Measurements from ENCODE around the gene SLC4A8.

DNA sequence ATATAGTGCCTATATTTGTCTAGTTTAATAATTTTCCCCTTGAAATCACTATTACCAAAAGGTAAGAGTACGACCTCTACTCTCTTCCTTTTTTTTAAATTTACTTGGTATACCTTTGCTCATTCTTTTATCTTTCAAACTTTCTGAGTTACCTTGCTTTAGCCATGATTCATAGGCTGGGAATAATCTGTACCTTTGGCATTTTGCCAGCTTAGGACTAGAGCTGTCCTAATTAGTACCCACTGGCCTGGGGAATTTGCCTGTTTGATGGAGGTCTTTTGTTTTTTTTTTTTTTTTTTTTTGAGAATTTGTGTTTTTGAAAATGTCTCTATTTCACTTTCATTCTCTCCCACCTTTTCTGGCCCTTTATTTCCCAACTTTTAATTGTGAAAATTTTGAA is 8.7 kb upstream of the SLC4A8 start:
- TF ChIP-seq TAF1 (IDR thresholded peaks at IDR 0.05; ENCODE audit: low read depth) (no peak), EGR1 (IDR thresholded peaks at IDR 0.05) (no peak), CEBPB (IDR thresholded peaks at IDR 0.05) (no peak), EP300 (IDR thresholded peaks at IDR 0.05; ENCODE audit: borderline replicate concordance) (no peak), TEAD4 (IDR thresholded peaks at IDR 0.05) (no peak), YY1 (IDR thresholded peaks at IDR 0.05; ENCODE audit: low read depth) (no peak)
- TF ChIP-seq, protein P1, sequence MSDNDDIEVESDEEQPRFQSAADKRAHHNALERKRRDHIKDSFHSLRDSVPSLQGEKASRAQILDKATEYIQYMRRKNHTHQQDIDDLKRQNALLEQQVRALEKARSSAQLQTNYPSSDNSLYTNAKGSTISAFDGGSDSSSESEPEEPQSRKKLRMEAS (IDR thresholded peaks at IDR 0.05): no peak
- TF ChIP-seq, protein P2, sequence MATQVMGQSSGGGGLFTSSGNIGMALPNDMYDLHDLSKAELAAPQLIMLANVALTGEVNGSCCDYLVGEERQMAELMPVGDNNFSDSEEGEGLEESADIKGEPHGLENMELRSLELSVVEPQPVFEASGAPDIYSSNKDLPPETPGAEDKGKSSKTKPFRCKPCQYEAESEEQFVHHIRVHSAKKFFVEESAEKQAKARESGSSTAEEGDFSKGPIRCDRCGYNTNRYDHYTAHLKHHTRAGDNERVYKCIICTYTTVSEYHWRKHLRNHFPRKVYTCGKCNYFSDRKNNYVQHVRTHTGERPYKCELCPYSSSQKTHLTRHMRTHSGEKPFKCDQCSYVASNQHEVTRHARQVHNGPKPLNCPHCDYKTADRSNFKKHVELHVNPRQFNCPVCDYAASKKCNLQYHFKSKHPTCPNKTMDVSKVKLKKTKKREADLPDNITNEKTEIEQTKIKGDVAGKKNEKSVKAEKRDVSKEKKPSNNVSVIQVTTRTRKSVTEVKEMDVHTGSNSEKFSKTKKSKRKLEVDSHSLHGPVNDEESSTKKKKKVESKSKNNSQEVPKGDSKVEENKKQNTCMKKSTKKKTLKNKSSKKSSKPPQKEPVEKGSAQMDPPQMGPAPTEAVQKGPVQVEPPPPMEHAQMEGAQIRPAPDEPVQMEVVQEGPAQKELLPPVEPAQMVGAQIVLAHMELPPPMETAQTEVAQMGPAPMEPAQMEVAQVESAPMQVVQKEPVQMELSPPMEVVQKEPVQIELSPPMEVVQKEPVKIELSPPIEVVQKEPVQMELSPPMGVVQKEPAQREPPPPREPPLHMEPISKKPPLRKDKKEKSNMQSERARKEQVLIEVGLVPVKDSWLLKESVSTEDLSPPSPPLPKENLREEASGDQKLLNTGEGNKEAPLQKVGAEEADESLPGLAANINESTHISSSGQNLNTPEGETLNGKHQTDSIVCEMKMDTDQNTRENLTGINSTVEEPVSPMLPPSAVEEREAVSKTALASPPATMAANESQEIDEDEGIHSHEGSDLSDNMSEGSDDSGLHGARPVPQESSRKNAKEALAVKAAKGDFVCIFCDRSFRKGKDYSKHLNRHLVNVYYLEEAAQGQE (IDR thresholded peaks at IDR 0.05; ENCODE audit: low read depth): no peak
